Suprapubic skin (tissue), 4 donors: ENCODE measurements around the gene GAN.

Experiments
- CTCF ChIP-seq, 2 donors: fragments of 200-600 bp in 1 of 2; fragments of 450-650 bp in 1 of 2; sonication (generic) in 1 of 2; IDR thresholded peaks; one replicate each; pipeline ENCODE4 v1.5.1; 2016 to 2019; ENCODE audit warnings: antibody characterized with exemption in 2 of 2, mild to moderate bottlenecking in 1 of 2, moderate library complexity in 1 of 2
- EP300 ChIP-seq: sonication (generic); formaldehyde crosslinking; IDR thresholded peaks from one replicate; pipeline ENCODE4 v1.6.1; 2017; ENCODE audit warnings: antibody characterized with exemption
- POLR2A ChIP-seq, 2 donors: fragments of 450-650 bp; IDR thresholded peaks; one replicate each; pipeline ENCODE4 v1.6.1; 2017; ENCODE audit warnings: antibody characterized with exemption in 2 of 2, mild to moderate bottlenecking in 2 of 2, moderate library complexity in 2 of 2
- POLR2AphosphoS5 ChIP-seq, 3 donors: sonication (generic); formaldehyde crosslinking; IDR thresholded peaks; one replicate each; pipeline ENCODE4 v1.6.1; 2017; ENCODE audit warnings: antibody characterized with exemption in 3 of 3

DNA sequence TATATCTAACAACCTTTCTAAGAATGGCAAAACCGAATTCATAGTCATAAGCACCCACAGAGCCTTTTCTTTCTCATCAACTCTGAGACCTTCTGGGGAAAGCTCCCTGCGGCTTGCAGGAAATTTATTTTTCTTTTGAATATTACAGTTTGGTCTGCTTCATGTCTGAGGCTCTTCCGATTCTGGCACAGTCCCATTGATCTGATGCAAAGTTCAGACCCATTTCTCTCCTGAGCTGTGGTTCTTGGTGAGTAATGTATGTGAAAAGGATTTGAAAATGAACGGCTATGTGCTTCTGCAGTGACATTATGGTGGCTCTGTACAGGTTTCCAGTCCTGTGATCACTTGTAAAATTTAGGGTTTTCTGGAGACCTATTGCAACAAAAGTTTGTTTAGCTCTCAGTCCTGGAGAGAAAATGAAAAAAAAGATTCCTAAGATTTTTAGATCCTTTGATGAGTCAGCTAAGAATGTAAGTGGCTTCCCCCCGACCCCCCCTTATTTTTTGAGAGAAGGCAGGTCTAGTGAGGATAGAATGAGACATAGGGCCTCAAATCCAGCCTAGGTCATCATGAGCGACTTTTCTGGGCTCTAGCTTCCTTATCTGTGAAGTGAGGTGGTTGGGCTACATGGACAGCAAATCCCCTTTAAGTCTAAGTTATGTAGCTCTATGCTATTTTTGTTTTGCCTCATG, 4.6 kb downstream of the GAN start:
- TF ChIP-seq CTCF (IDR thresholded peaks at IDR 0.05) (no peak), POLR2A (IDR thresholded peaks at IDR 0.05) (no peak), POLR2AphosphoS5 (IDR thresholded peaks at IDR 0.05) (no peak), EP300 (no peak)
